DND-41 (cell line): ENCODE data around the gene KCNJ6.
"Not testable (repeated sequence)": the region's sequence is repeated elsewhere in the genome, so short reads cannot be mapped to it uniquely, and the experiment has no call there.

Experiments
- ATAC-seq: fragments of 200-7000 bp; cut with Tn5 transposase; 3 replicates; pipeline ENCODE4 v1.9.1; 2021; ENCODE audit warnings: low read depth; ENCODE audit not compliant: insufficient read depth
- DNase-seq: peaks from one replicate; pipeline ENCODE4 v3.0.0-alpha.2; 2020
- H2AFZ ChIP-seq: 2 replicates; pipeline ENCODE4 v1.6.0; 2012; ENCODE audit warnings: low read depth, low read length
- H3K27ac ChIP-seq: 2 replicates; pipeline ENCODE4 v1.5.1; 2012; ENCODE audit warnings: low read length, inconsistent platforms
- H3K27me3 ChIP-seq: fragments of 200-600 bp; sonication (generic); 2 replicates; pipeline ENCODE4 v1.6.0; 2012; ENCODE audit warnings: low read length, mild to moderate bottlenecking, inconsistent platforms; ENCODE audit not compliant: insufficient read depth, poor library complexity
- H3K36me3 ChIP-seq: 2 replicates; pipeline ENCODE4 v1.5.1; 2012; ENCODE audit warnings: low read length, inconsistent platforms; ENCODE audit not compliant: insufficient read depth
- H3K4me1 ChIP-seq: 2 replicates; pipeline ENCODE4 v1.5.1; 2012; ENCODE audit warnings: mild to moderate bottlenecking, low read length; ENCODE audit not compliant: insufficient read depth
- H3K4me2 ChIP-seq: 2 replicates; pipeline ENCODE4 v1.6.0; 2012; ENCODE audit warnings: mild to moderate bottlenecking, moderate library complexity, low read length, inconsistent platforms; ENCODE audit not compliant: insufficient read depth
- H3K4me3 ChIP-seq, 2 experiments: fragments of 200-600 bp in 1 of 2; shearing (Covaris generic) in 1 of 2; 2 replicates each; pipeline ENCODE4 v1.5.1; 2012 to 2016; ENCODE audit warnings: inconsistent platforms in 2 of 2, low read length in 2 of 2, mild to moderate bottlenecking in 2 of 2, low read depth in 1 of 2, moderate library complexity in 1 of 2
- H3K79me2 ChIP-seq: 2 replicates; pipeline ENCODE4 v1.6.0; 2012; ENCODE audit warnings: low read length, inconsistent platforms; ENCODE audit not compliant: insufficient read depth
- H3K9ac ChIP-seq: 2 replicates; pipeline ENCODE4 v1.6.0; 2012; ENCODE audit warnings: low read depth, mild to moderate bottlenecking, inconsistent platforms, low read length, moderate library complexity
- H3K9me3 ChIP-seq: 2 replicates; pipeline ENCODE4 v1.5.1; 2012; ENCODE audit warnings: low read length, moderate library complexity, mild to moderate bottlenecking, inconsistent platforms; ENCODE audit not compliant: insufficient read depth, severe bottlenecking
- H4K20me1 ChIP-seq: 2 replicates; pipeline ENCODE4 v1.6.0; 2012; ENCODE audit warnings: low read length; ENCODE audit not compliant: insufficient read depth
- EZH2 ChIP-seq: IDR thresholded peaks from 3 replicates; pipeline ENCODE4 v1.6.1; 2012; ENCODE audit warnings: borderline replicate concordance, low read depth, mild to moderate bottlenecking, moderate library complexity, low read length, inconsistent platforms; ENCODE audit not compliant: severe bottlenecking
- TF ChIP-seq, protein P1 (sequence below): IDR thresholded peaks from 2 replicates; pipeline ENCODE4 v1.5.1; 2012; ENCODE audit warnings: borderline replicate concordance, low read length, moderate library complexity, mild to moderate bottlenecking; ENCODE audit not compliant: poor library complexity, severe bottlenecking; ENCODE audit errors: extremely low read depth

The KCNJ6 gene

DNA sequence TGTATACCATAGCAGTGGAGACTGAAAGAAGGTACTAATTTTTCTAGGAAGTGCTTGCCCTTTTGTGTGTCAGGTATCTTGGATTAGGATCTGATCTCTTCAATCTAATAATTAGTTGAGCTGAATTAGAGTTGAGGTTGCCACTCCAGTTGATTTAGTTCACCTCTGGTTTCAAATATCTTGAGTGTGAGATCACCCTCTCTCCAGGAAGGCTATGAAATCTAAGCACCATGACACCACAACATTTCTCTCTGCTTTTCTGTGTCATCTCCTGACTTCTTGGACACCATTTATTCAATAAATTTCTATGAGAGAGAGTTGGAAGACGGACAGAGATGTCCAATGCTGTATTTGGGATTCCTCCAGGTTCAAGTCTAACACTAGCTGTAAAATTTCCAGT lies 336.9 kb downstream of the KCNJ6 start:
- no peaks in the 10 kb centered on the region for H4K20me1 ChIP-seq
- H3K4me2 ChIP-seq: no peak overlapping the region
- peaks cover 22% of the 10 kb centered on the region for H3K9me3 ChIP-seq
- no peak overlapping the region for H2AFZ ChIP-seq
- no peak overlapping the region for H3K27ac ChIP-seq
- ATAC-seq (no peak), DNase-seq (no peak)
- H3K36me3 ChIP-seq: no peaks in the 10 kb centered on the region
- TF ChIP-seq EZH2: no peak
- TF ChIP-seq, protein P1, sequence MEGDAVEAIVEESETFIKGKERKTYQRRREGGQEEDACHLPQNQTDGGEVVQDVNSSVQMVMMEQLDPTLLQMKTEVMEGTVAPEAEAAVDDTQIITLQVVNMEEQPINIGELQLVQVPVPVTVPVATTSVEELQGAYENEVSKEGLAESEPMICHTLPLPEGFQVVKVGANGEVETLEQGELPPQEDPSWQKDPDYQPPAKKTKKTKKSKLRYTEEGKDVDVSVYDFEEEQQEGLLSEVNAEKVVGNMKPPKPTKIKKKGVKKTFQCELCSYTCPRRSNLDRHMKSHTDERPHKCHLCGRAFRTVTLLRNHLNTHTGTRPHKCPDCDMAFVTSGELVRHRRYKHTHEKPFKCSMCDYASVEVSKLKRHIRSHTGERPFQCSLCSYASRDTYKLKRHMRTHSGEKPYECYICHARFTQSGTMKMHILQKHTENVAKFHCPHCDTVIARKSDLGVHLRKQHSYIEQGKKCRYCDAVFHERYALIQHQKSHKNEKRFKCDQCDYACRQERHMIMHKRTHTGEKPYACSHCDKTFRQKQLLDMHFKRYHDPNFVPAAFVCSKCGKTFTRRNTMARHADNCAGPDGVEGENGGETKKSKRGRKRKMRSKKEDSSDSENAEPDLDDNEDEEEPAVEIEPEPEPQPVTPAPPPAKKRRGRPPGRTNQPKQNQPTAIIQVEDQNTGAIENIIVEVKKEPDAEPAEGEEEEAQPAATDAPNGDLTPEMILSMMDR: no peak
- H3K4me1 ChIP-seq: no peaks in the 10 kb centered on the region
- H3K4me3 ChIP-seq: no peak overlapping the region
- H3K79me2 ChIP-seq: no peaks in the 10 kb centered on the region
- no peaks in the 10 kb centered on the region for H3K27me3 ChIP-seq
- H3K9ac ChIP-seq: no peak overlapping the region

DNA sequence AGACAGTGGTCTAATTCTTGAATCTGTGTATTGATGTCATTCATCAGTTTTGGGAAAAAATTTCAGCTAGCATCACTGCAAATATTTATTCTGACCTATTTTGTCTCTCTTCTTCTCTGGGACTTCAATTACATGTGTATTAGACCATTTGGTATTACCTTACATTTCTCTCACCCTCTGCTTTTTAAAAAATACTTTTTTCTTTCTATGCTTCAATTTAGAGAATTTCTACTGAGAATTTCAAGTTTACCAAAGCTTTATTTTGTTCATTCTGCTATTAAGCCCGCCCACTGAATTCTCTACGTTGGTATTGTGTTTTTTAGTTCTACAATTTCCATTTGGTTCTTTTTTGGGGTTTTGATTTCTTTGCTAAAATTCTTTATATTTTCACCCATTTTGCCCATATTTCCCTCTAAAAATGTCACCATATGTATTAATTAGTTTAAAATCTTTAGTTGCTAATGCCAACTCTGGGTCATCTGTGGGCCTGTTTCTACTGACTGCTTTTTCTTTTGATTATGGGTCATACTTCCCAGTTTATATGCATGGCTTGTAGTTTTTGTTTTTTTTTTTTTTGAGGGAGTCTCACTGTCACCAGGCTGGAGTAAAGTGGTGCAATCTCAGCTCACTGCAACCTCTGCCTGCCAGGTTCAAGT lies 337.7 kb downstream of the KCNJ6 start:
- no peak for ATAC-seq

DNA sequence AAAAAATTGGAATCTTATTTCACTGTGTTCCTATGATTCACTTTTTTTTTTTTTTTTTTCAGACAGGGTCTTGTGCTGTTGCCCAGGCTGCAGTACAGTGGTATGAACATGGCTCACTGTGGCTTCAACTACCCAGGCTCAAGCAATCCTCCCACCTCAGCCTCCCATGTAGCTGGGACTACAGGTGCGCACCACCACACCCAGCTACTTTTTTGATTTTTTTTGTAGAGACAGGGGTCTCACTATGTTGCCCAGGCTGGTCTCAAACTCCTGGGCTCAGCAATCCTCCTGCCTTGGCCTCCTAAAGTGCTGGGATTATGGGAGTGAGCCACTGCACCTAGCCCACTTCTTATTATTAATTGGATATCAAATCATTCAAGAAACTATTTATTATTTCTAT lies 339.3 kb downstream of the KCNJ6 start:
- H3K27me3 ChIP-seq, H3K9ac ChIP-seq, H3K4me2 ChIP-seq, H2AFZ ChIP-seq, H4K20me1 ChIP-seq, DNase-seq, H3K36me3 ChIP-seq, ATAC-seq, H3K4me1 ChIP-seq, H3K4me3 ChIP-seq, H3K79me2 ChIP-seq, H3K27ac ChIP-seq: not testable (repeated sequence)
- H3K9me3 ChIP-seq: peaks cover 22% of the 10 kb centered on the region

More for the DNA sequence above, 337.7 kb downstream of the KCNJ6 start:
- H2AFZ ChIP-seq: no peak overlapping the region
- H3K4me3 ChIP-seq: no peak overlapping the region
- no peak for TF ChIP-seq EZH2
- TF ChIP-seq, protein P1: no peak
- H3K4me2 ChIP-seq: no peak overlapping the region
- peaks cover 22% of the 10 kb centered on the region for H3K9me3 ChIP-seq
- H3K79me2 ChIP-seq: no peaks in the 10 kb centered on the region
- no peak for DNase-seq
- H4K20me1 ChIP-seq: no peaks in the 10 kb centered on the region
- no peaks in the 10 kb centered on the region for H3K27me3 ChIP-seq
- no peaks in the 10 kb centered on the region for H3K4me1 ChIP-seq
- no peaks in the 10 kb centered on the region for H3K36me3 ChIP-seq
- no peak overlapping the region for H3K27ac ChIP-seq
- H3K9ac ChIP-seq: no peak overlapping the region

DNA sequence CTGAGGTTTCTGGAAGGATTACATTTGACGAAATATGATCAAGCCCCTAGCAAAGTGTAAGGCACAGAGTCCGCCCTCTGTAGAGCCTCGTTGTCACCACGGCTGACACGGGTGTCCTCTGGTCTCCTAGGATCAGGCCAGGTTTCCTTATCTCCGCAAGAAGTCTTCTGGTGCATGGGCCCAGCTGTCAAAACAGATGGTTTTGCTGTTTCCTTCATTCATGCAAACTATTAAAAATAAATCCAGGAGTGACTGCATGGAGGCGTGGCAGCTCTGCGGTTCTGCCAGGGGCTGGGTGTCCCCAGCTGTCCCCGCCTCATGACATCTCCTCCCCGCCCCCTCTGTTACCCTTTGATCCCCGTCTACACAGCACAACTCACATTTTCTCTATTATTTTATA lies 340.7 kb downstream of the KCNJ6 start:
- no peak for TF ChIP-seq EZH2
- TF ChIP-seq, protein P1: no peak
- no peak overlapping the region for H3K4me2 ChIP-seq
- H3K79me2 ChIP-seq: no peaks in the 10 kb centered on the region
- no peak overlapping the region for H3K9ac ChIP-seq
- no peak overlapping the region for H3K4me3 ChIP-seq
- H3K27ac ChIP-seq: no peak overlapping the region
- H4K20me1 ChIP-seq: no peaks in the 10 kb centered on the region
- H3K4me1 ChIP-seq: no peaks in the 10 kb centered on the region
- no peak overlapping the region for H2AFZ ChIP-seq
- H3K9me3 ChIP-seq: peaks cover 22% of the 10 kb centered on the region
- DNase-seq (no peak), ATAC-seq (no peak)
- H3K27me3 ChIP-seq: no peaks in the 10 kb centered on the region
- H3K36me3 ChIP-seq: no peaks in the 10 kb centered on the region
